OCI-LY3 (cell line): Measurements from ENCODE around the gene F12.

ENCODE experiments used
- H2AFZ ChIP-seq: fragments of 200-600, 300-600 bp; shearing (Covaris generic); 2 replicates; pipeline ENCODE4 v1.6.0; 2014; ENCODE audit warnings: antibody characterized with exemption, low read depth, low read length
- H3K27ac ChIP-seq: fragments of 200-600, 300-600 bp; sonication (generic); 2 replicates; pipeline ENCODE4 v1.5.1; 2014; ENCODE audit warnings: mild to moderate bottlenecking, low read length, moderate library complexity, mixed read lengths
- H3K27me3 ChIP-seq: fragments of 200-600, 300-600 bp; sonication (generic); 2 replicates; pipeline ENCODE4 v1.6.1; 2014; ENCODE audit warnings: low read depth, low read length, mixed read lengths
- H3K36me3 ChIP-seq: fragments of 200-600, 300-600 bp; sonication (generic); replicated peaks from 2 replicates; pipeline ENCODE3; 2014; ENCODE audit warnings: low read depth, low read length, mixed read lengths
- H3K4me1 ChIP-seq: fragments of 300-600, 200-600 bp; sonication (generic); 2 replicates; pipeline ENCODE4 v1.6.1; 2014; ENCODE audit warnings: low read length, mixed read lengths
- H3K4me2 ChIP-seq: fragments of 200-600, 300-600 bp; sonication (generic); 2 replicates; pipeline ENCODE4 v1.6.1; 2014; ENCODE audit warnings: low read length, mixed read lengths
- H3K4me3 ChIP-seq: fragments of 300-600, 200-600 bp; sonication (generic); 2 replicates; pipeline ENCODE4 v1.5.1; 2014; ENCODE audit warnings: antibody characterized with exemption, mild to moderate bottlenecking, low read length, moderate library complexity
- H3K79me2 ChIP-seq: fragments of 300-600, 200-600 bp; shearing (Covaris generic); 2 replicates; pipeline ENCODE4 v1.6.1; 2014; ENCODE audit warnings: mild to moderate bottlenecking, low read length, mixed read lengths
- H3K9ac ChIP-seq: fragments of 300-600, 200-600 bp; shearing (Covaris generic); 2 replicates; pipeline ENCODE4 v1.6.0; 2014; ENCODE audit warnings: mild to moderate bottlenecking, low read length, moderate library complexity
- H3K9me3 ChIP-seq: fragments of 200-600, 300-600 bp; shearing (Covaris generic); 2 replicates; pipeline ENCODE4 v1.6.1; 2014; ENCODE audit warnings: low read length, mixed read lengths; ENCODE audit not compliant: insufficient read depth
- H4K20me1 ChIP-seq: fragments of 200-600, 300-600 bp; sonication (generic); 2 replicates; pipeline ENCODE4 v1.6.1; 2016; ENCODE audit warnings: low read length, mixed read lengths; ENCODE audit not compliant: insufficient read depth
- CTCF ChIP-seq: fragments of 200-600, 300-600 bp; sonication (generic); IDR thresholded peaks from 2 replicates; pipeline ENCODE4 v1.5.1; 2014; ENCODE audit warnings: antibody characterized with exemption, low read length, low read depth
- EZH2phosphoT487 ChIP-seq: fragments of 200-600 bp; shearing (Covaris generic); IDR thresholded peaks from 2 replicates; pipeline ENCODE4 v1.6.1; 2018; ENCODE audit warnings: antibody characterized with exemption, mixed run types, low read depth

The F12 gene

GRCh38 chr5:177389241-177390169 is 19.9 kb downstream of the F12 start:
- Histone ChIP-seq H3K27ac (no peak overlapping the region), H3K4me1 (peaks cover 23% of the 10 kb centered on the region), H3K4me2 (peak overlapping the region; percentile 58), H3K36me3 (no peaks in the 10 kb centered on the region), H3K27me3 (peaks cover 44% of the 10 kb centered on the region), H3K4me3 (peak overlapping the region; percentile 23), H3K79me2 (no peaks in the 10 kb centered on the region), H2AFZ (peak overlapping the region; percentile 24; the same call in 1 of the 2 replicates), H3K9me3 (no peaks in the 10 kb centered on the region), H3K9ac (no peak overlapping the region; the same call in 1 of the 2 replicates), H4K20me1 (no peaks in the 10 kb centered on the region)
- no peak for TF ChIP-seq EZH2phosphoT487
- no peak for TF ChIP-seq CTCF

GRCh38 chr5:177388521-177389052 is 20.8 kb downstream of the F12 start:
- Histone ChIP-seq H3K4me2 (peak overlapping the region; percentile 58), H3K4me1 (peaks cover 23% of the 10 kb centered on the region), H3K9ac (no peak overlapping the region), H3K4me3 (no peak overlapping the region), H3K27ac (no peak overlapping the region), H3K36me3 (no peaks in the 10 kb centered on the region), H4K20me1 (no peaks in the 10 kb centered on the region), H2AFZ (no peak overlapping the region), H3K27me3 (peaks cover 50% of the 10 kb centered on the region), H3K79me2 (no peaks in the 10 kb centered on the region), H3K9me3 (no peaks in the 10 kb centered on the region)
- TF ChIP-seq CTCF (no peak), EZH2phosphoT487 (no peak)

GRCh38 chr5:177387405-177387804 is 22.0 kb downstream of the F12 start:
- H3K36me3 ChIP-seq, result no peaks in the 10 kb centered on the region
- H3K4me2 ChIP-seq, result no peak overlapping the region
- H3K27me3 ChIP-seq, result peaks cover 56% of the 10 kb centered on the region
- no peak overlapping the region for H3K9ac ChIP-seq
- H2AFZ ChIP-seq, result no peak overlapping the region
- TF ChIP-seq CTCF, result no peak
- TF ChIP-seq EZH2phosphoT487, result no peak
- no peak overlapping the region for H3K27ac ChIP-seq
- peaks cover 23% of the 10 kb centered on the region for H3K4me1 ChIP-seq
- H3K79me2 ChIP-seq, result no peaks in the 10 kb centered on the region
- H3K9me3 ChIP-seq, result no peaks in the 10 kb centered on the region
- no peaks in the 10 kb centered on the region for H4K20me1 ChIP-seq
- no peak overlapping the region for H3K4me3 ChIP-seq

- H3K27me3 ChIP-seq, result peaks cover 56% of the 10 kb centered on the region
- H3K36me3 ChIP-seq, result no peaks in the 10 kb centered on the region
- H3K9me3 ChIP-seq, result no peaks in the 10 kb centered on the region
- TF ChIP-seq EZH2phosphoT487 (no peak), CTCF (no peak)
- no peak overlapping the region for H3K4me2 ChIP-seq
- H3K4me3 ChIP-seq, result no peak overlapping the region
- no peak overlapping the region for H3K9ac ChIP-seq
- no peak overlapping the region for H2AFZ ChIP-seq
- H3K27ac ChIP-seq, result no peak overlapping the region
- no peaks in the 10 kb centered on the region for H4K20me1 ChIP-seq
- H3K4me1 ChIP-seq, result peaks cover 23% of the 10 kb centered on the region
- no peaks in the 10 kb centered on the region for H3K79me2 ChIP-seq
Measured at GRCh38 chr5:177386542-177386941, 22.8 kb downstream of the F12 start.
